ENCODE results near the gene BRMS1.
"Not testable (repeated sequence)": the region's sequence is repeated elsewhere in the genome, so short reads cannot be mapped to it uniquely, and the experiment has no call there.

Gene BRMS1

DNA sequence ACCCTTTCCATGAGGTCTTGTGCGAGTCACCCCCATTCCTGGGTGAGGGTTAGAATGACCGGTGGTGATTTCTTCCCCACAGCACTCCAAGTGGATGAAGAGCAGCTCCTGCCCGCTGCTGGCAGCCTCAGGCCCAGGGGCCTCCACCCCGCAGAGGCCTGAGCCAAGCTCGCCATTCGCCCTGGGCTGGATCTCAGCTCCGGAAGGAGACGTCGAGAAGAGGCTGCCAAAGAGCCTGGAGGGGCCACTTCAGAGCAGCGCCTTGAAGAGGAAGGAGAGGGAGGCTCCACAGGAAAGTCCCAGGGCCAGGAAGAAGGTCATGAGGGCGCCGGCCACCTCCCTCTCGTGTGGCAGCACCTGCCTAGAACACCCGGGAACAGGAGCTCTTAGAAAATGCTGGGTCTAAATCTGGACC, 18.3 kb upstream of the BRMS1 start:
- no peak for DNase-seq (ENCODE audit: low read depth)

DNA sequence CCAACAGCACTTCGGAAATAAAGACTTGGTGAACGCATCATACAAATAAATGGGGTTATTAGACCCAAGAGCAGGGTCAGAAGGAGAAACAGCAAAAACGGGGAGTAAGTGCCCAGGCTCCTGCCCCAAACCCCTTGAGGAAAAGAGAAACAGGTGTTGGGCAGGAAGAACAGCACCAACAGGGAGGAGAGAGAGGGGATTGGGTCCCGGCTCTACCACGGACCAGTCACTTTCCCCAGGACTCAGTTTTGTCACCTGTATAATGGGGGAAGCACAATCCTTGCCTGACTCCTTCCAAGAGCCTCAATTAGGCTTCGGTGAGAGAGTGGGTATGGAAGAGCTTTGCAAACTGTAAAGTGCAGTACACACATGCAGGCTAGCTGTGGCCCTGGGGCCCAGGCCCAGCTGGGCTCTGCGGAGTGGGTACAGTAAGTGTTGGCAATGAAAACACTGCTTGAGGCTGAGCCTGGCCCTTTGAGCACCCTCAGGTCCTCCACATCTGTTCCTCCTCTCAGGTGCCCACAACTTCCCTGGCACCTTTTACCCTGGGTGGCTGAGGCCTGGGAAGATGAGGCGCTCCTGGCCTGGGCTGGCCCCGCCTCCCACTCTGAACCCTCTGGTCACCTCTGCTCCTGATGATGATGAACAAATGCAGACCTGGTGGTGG, 17.7 kb upstream of the BRMS1 start:
- DNase-seq (ENCODE audit: low read depth), result no peak

DNA sequence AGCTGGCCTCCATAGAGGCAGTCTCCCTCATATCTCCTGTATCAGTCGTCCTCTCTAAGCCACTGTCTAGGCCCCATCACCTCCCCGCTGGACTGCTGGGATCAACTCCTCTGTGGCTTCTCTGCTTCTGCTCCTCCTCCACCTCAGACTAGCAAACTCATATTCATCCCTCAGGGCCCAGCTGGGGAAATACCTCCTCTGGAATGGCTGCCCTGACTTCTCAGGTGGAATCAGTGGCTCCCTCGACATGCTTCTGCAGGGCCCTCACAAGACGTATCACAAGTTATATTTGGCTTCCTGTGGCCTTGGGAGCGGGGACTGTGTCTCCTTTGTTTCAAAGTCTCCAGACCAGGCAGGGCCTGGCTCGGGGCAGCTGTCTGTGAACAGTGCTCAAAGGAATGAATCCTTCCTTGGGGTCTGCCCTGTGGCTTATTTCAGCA, 16.6 kb upstream of the BRMS1 start:
- no peak for DNase-seq (ENCODE audit: low read depth)

DNA sequence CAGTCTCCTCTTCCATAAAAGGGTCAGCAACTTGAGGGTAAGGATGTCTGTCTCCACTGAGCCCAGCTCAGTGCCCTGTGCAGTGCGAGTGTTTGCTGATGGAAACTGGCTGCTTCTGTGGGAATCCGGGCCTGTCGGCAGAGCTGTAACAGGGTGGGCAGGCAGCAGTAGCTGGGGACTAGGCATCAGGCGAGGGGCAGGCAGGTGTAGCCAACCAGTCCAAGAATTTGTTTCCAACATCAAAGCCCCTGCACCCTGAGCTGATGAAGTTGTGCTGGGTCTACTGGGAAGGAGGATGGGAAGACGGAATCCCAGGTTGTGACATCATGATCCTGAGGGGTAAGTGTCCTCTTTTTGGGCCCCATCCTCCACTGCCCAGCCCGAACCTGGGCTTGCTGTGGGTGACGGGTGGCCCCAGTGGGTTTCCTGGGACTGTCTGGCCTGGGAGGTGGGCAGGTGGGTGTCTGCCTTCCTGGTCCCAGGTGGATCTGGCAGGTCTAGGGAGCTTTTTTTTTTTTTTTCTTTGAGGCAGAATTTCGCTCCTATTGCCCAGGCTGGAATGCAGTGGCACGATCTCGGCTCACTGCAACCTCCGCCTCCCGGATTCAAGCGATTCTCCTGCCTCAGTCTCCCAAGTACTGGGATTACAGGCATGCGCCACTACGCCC, 15.6 kb upstream of the BRMS1 start:
- DNase-seq (ENCODE audit: low read depth), result no peak

DNA sequence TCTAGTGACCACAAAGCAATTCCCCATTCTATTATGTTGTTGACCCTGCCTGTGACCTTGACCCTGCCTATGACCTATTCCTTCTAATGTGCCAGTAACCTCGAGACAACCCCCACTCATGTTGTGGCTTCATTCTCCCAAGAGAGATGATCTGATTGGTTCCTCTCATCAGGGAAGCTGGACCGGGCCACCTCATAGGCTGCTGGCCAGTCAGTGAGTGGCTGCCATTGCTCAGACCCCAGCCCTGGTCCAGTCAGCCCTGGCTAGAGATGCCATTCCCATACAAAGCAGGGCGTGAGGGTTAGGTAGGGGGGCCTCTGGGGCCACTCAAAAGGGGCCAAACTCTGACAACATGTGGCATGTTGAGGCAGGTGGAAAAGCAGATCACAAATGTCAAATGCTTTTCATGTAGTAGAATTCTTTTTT, 14.8 kb upstream of the BRMS1 start:
- no peak for DNase-seq (ENCODE audit: low read depth)

DNA sequence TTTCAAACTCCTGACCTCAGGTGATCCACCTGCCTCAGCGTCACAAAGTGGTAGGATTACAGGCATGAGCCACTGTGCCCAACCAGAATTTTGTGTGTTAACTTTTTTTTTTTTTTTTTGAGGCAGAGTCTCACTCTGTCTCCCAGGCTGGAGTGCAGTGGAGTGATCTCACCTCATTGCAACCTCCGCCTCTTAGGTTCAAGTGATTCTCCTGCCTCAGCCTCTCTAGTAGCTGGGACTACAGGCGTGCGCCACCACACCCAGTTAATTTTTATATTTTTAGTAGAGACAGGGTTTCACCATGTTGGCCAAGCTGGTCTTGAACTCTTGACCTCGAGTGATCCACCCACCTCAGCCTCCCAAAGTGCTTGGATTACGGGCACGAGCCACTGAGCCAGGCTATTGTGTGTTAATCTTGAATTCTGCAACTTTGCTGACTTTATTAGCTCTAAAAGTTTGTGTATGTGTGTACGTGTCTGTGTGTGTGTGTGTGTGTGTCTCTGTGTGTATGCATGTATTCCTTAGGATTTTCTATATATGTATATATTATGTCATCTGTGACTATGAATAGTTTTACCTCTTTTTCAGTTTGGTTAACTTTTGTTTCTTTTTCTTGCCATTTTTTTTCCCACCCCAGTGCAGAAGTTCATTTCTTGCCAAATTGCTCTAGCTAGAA, 5.8 kb upstream of the BRMS1 start:
- not testable (repeated sequence) for DNase-seq (ENCODE audit: low read depth)

DNA sequence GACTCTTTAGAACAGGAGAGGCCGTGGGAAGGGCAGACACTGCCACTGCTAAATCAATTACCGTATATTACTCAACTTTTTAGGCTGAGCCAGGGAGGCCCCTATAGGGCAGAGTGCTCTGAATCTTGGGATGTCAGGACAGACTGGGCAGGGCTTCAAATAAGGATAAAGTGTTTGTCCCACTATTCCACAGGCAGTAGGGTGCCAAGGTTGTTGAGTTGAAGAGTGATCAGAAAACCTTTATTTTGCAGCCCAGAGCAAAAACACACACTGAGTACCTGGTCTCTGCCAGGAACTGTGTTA, 4.1 kb upstream of the BRMS1 start:
- DNase-seq (ENCODE audit: low read depth), result no peak

DNA sequence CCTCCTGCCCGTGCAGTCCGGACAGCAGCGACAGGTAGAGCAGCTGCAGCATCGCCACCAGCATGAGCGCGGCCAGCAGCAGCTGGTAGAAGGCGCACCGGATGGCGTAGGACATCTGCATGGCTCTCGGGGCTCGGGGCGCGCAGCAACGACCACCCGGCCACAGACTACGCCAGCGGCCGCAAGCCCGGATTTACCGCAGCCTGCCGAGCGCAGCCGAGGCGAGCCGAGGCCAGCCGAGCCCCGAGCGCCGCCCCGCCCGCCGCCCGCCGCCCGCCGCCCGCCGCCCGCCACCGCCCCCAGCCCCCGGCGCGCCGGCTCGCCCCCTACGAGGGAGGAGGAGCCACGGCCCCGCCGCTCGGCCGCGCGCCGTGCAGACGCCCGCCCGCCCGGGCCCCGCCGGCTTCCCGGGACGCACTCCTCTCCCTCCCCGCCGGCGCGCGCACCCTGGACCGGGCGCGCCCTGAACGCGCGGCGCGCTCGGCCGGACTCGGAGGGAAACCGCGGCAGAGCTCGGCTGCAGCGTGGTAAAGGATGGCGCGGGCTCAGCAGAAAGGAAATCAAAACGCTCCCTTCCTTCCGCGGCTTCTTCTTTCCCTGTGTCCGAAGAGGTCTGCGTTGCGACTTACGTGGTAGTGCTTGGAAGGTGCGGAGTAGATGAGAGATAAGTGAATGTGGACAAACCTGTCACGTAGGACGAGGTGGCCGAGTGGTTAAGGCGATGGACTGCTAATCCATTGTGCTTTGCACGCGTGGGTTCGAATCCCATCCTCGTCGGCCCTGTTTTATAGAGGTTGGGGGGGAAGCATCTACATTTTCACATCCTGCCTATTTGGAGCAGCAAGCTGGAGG, 2.7 kb upstream of the BRMS1 start, which contains the start of gene B4GAT1:
TSS of gene B4GAT1 (minus strand) at position 205 of the 852 bp plus-strand sequence. CDS start at position 121, 84 bp downstream.
- DNase-seq (ENCODE audit: low read depth), result peak; percentile 72

DNA sequence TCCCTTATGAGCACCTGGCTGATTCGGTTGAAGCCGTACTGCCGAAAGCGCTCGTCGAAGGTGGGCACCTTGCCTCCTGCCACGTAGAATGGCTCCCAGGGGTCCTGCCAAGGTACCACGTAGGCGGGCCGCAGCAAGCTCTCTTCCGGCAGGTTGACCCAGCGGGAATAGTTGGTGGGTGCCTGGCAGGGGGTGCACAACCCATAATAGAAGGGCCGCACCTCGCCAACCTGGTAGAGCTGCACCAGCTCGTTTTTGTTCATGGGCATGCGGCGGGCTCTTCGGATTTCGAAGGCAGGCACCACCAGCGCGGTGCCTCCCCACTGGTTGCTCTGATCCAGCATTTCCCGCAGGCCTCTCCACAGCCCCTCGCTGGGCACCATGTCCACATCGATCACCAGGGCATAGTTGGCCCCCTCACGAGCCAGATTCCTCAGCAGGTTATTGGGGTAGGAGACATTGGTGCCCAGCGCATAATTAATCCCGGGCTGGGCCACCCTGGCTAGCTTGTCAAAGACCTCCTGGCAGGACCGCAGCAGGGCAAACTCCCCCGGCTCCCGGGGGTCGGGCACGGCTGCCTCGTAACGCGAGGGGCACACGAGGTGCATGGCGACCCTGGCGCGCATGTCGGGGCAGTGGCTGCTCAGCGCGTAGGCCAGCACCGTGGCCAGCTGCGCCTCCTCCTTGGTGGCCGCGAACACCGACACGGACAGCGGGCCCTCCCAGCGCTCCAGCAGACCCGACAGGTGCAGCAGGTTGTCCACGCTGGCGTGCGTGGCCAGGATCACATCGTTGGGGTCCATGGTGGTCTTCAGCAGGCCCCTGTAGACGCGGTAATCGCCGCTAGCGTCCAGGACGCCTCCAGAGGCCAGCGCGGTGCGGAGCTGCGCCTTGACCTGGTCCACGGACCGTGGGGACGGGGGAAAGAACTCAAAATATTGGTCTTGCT, 1.8 kb upstream of the BRMS1 start:
- DNase-seq (ENCODE audit: low read depth), result no peak

DNA sequence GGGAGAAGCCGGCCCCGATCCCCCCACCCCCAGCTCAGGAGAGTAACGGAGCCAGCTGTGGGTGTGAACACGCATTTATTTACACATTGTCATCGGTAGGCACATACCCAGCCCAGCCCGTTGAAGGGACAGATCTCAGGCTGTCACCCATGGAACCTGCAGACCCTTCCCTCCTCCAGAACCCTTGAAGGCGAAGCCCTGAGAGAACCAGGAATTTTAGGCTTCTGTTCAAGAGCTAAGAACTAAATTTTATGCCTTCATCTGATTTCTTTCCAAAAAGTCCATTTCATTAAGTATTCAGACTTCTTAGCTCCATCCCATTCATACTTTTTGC, 379 bp upstream of the BRMS1 start:
- DNase-seq (ENCODE audit: low read depth), result no peak

DNA sequence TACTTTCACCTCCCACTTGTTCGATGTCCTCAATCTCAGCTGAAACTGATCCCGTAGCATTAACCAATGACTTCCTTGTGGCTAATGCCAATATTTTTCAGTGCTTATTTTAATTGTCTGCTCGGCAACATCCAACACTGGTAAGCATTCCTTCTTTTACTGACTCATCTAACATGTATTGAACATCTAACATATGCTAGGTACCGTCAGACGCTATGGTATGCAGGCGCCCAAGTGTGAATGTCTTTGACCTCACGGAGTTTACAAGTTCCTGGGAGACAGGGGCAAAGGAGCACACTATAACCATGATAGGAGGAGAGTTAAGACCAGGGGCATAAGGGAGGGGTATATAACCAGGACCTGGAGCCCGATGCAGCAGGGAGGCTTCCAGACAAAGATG, 1.7 kb downstream of the BRMS1 start:
- no peak for DNase-seq (ENCODE audit: low read depth)

DNA sequence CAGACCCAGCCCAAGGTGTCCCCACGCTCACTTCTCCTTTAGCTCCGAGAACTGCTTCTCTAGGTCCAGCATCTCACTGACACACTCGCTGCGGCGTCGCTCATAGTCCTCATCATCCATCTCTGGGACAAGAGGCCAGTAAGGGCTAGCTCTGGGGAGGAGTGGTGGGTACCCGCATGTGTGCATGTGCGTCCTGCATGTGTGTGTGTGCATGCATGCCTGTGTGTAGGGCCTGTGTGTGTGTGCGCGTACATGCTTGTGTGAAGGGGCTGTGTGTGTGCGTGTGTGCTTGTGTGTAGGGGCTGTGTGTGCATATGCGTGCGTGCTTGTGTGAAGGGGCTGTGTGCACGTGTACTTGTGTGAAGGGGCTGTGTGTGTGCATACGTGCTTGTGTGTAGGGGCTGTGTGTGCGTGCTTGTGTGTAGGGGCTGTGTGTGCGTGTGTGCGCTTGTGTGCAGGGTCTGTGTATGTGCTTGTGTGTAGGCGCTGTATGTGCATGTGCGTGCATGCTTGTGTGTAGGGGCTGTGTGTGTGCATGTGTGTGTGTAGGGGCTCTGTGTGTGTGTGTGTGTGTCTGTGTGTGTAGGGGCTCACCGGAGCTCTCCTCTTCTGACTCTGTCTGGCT, 3.3 kb downstream of the BRMS1 start:
- DNase-seq (ENCODE audit: low read depth), result no peak

DNA sequence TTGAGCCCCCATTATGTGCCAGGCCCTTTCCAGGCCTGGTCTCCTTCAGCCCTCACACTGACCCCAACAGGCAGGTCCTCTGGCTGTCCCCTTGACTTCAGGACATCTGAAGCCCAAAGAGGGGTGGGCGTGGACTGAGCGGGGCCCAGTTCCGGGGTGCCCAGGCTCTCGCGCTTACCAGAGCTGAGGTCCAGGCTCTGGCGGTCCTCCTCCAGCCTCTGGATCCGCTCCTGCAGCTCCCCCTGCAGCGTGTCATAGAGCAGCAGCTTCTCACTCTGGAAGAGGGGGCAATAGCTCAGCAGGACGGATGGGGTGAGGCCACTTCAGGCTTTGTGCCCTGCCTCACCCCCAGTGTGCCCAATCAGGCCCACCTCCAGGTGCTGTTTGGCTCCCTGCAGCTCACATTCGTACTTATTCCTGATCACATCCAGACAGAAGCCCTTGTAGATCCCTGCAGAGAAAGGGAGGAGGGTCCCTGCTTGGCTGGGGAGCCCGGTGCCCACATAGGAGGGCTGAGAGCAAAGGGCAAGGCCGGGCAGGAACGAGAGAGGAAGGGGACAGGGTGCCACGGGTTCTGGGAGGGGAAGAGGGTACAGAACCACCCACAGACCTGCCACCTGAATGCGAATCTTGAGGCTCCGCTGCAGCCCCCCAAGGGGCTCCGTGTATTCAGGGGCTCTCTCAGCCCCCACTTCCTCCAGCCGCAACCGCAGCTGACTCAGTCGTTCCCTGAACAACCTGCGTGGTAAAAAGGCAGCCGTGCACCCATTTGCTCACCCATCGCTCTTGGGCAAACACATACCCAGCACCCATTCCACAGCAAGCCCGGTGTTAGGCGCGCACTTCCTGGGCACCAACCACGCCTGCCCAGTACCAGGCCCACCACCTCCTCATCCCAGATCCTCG, 4.1 kb downstream of the BRMS1 start:
- DNase-seq (ENCODE audit: low read depth), result no peak

DNA sequence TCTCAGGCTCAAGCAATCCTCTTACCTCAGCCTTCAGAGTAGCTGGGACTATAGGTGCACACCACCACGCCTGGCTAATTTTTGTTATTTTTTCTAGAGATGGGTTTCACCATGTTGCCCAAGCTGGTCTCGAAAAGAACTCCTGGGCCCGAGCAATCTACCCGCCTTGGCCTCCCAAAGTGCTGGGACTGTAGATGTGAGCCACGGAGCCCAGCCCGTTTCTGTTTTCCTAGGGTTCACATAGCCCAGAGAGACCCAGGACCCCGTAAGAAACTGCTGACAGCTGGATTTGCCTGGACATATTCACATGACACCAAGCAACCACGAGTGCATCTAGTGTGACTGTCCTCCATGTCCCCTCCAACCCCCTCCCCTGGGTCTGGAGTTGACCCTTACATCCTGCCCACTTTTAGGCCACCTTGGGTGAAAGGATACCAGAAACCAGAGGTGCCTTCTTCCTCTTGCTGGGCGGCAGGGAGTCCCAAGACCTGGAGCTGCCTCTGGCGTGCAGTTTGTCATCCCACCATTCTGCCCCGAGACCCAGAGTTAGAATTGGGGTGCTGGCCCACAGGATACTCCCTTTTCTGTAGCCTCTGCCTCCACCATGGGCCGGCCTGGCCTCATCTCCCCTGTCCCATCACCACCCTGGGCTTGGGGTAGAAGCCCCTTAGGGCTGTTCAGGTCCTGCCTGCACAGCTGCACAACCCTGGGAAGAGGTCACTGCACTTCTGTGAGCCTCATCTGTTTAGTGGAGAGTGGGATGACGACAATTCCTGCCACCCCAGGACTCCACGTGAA, 5.0 kb downstream of the BRMS1 start:
- DNase-seq (ENCODE audit: low read depth), result no peak

DNA sequence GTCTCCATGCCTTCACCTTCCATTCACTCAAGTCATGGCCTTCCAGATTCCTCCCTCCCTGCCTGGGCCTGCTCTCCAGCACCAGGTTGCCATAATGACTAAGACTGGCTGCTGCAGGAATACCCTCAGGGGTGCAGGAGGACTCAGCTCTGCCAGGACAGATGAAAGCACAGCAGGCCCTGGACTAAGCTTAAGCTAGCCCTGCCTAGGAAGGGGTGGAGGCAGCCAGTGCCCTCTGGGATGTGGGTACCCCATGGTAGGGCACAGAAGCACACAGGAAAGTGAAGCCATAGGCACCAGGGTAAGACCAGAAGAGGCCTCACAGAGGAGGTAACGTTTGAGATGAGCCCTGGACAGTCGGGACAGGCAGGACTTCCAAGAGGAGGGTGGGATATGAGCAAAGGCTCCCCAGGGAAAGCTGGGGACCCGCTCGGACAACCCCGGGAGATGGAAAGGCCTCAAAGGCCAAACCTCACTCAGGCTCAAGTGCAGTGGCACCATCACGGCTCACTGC, 5.7 kb downstream of the BRMS1 start:
- no peak for DNase-seq (ENCODE audit: low read depth)

DNA sequence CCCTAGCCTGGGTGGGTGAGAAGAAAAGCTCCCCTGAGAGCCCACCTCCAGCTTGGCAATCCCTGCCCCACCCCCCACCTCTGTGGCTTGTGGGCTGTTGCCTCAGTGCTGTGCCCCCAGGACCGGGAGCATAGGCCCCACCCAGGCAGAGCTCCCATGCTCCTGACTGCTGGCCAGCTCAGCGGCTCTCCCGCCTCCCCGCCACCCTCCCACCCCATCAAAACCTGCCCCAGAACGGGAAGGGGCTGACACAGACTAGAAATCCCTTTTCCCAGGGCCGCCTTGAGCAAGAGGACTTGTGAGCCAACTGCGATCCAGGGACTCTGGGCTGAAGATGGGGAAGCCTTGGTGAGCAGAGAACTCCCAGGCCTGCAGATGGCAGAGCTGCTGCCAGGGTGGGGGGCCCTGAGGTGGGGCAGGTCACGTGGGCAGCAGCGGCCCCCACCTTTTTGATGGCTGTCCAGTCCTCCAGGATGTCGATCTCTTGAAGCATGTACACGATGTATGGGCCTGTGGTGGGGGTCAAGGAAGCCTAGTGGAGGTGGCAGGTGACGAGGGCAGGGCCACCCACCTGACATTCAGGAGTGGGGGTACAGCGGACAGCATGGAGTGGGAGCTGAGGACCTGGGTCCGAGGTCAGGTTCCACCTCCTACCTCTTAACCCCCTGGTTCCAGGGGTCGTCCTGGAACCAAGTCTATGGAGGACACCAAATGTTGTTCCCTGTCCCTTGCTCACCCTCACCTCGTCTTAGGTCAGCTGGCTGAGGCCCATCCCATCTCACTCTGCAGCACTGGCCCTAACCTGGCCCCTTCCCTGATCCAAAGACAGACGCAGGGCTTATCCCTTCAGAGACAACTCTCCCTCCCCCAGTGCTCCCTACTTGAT, 6.4 kb downstream of the BRMS1 start:
- DNase-seq (ENCODE audit: low read depth), result no peak

DNA sequence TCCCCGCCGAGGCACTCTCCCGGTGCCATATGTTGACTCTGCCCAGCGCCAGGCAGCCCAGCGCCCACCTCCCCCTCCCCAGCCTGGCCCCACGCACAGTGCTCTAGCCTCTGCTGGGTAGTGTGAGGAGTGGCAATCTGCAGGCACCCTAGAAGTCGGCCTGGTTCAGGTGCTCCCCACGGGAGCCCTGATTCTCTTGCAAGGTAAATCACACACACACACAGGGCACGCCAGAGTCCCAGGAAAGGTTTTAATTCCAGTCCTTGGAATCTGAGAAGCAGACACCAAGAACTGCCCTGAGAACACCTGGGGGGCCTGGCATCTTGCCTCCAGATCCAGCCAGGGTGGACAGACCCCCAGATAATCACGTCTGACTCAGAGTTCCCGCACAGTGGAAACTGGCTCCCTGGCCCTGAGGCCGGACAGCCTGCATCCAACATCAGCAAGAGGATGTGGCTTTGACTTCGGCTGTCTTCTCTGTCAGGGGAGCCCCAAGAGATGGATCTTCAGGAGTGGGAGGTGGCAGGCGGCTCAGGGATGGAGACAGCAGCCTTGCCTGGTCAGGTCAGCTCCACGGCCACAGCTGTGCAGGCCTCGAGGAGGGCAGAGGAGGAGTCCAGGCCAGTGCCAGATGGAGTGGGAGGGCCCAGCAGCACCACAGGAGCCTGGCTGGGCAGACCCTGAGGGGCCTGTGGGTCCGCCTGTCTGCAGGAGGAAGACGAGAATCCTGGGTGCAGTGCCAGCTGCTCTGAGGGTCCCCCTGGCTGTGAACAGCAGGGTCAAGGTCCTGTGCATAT, 7.6 kb downstream of the BRMS1 start:
- no peak for DNase-seq (ENCODE audit: low read depth)

All from stimulated activated CD8-positive, alpha-beta memory T cell treated with anti-CD3 and anti-CD28 coated beads, Interleukin-7, amount 100 ng/mL, for 24 hours (primary cell).